Lung (tissue), 12 donors: ENCODE measurements around the gene MARK3. TPM values are rescaled to one million over a fixed set of nuclear protein-coding genes. Genes with fewer than 3 reads are reported as not detected.

Experiments
- ATAC-seq: fragments of 200-7000 bp; cut with Tn5 transposase; one replicate; pipeline ENCODE4 v1.9.1; 2020; ENCODE audit warnings: moderate number of reproducible peaks; ENCODE audit not compliant: insufficient read depth, low FRiP score
- DNase-seq, 3 donors: peaks; one replicate each; pipeline ENCODE4 v3.0.0-alpha.2; 2013 to 2017
- H3K27ac ChIP-seq, 2 donors: one replicate each; pipeline ENCODE4 v1.5.1; 2013; ENCODE audit warnings: mild to moderate bottlenecking in 2 of 2, moderate library complexity in 2 of 2, control low read depth in 1 of 2, inconsistent platforms in 1 of 2, low read depth in 1 of 2, low read length in 1 of 2
- H3K27me3 ChIP-seq, 3 donors: one replicate each; pipeline ENCODE4 v1.5.1; 2013; ENCODE audit warnings: low read length in 2 of 3; ENCODE audit not compliant: control insufficient read depth in 3 of 3, insufficient read depth in 3 of 3
- H3K36me3 ChIP-seq, 4 donors: one replicate each; pipeline ENCODE4 v1.5.1; 2013; ENCODE audit warnings: low read length in 4 of 4, mild to moderate bottlenecking in 1 of 4, moderate library complexity in 1 of 4; ENCODE audit not compliant: control insufficient read depth in 4 of 4, insufficient read depth in 4 of 4
- H3K4me1 ChIP-seq, 5 donors: one replicate each; pipeline ENCODE4 v1.5.1; 2013; ENCODE audit warnings: low read length in 5 of 5, mild to moderate bottlenecking in 2 of 5, moderate library complexity in 1 of 5; ENCODE audit not compliant: control insufficient read depth in 5 of 5, insufficient read depth in 5 of 5
- H3K4me3 ChIP-seq: one replicate; pipeline ENCODE4 v1.5.1; 2013; ENCODE audit warnings: mild to moderate bottlenecking, control low read depth, moderate library complexity
- H3K9ac ChIP-seq, 2 donors: one replicate each; pipeline ENCODE4 v1.5.1; 2013; ENCODE audit warnings: low read length in 2 of 2, control low read depth in 1 of 2; ENCODE audit not compliant: insufficient read depth in 1 of 2
- H3K9me3 ChIP-seq, 4 donors: one replicate each; pipeline ENCODE4 v1.5.1; 2013; ENCODE audit warnings: low read length in 3 of 4, mild to moderate bottlenecking in 1 of 4, moderate library complexity in 1 of 4; ENCODE audit not compliant: control insufficient read depth in 4 of 4, insufficient read depth in 3 of 4
- WGBS, 2 donors: extraction: QIAGEN DNeasy Blood & Tissue Kit; methylation state at CpG; one replicate each; pipeline ENCODE4 v1.1.7; 2013; 5-methylcytosine and 5-hydroxymethylcytosine counted together
- polyA plus RNA-seq, 2 donors: library from polyadenylated mRNA; stranded (reverse); fragments of 200-250 nt; gene quantifications; one replicate each; pipeline ENCODE4 v1.2.1, GENCODE V29; 2013
- total RNA-seq, 2 donors: library from RNA; depleted of rRNA in 1 of 2; stranded (reverse); fragments of >200 nt in 1 of 2; gene quantifications; one replicate each; pipeline ENCODE4 v1.2.1, GENCODE V29; 2014 to 2021
- TF ChIP-seq, protein P1 (sequence below): IDR thresholded peaks from 2 replicates; pipeline ENCODE4 v1.5.1; 2012; ENCODE audit warnings: mild to moderate bottlenecking; ENCODE audit errors: control extremely low read depth, extremely low read depth
- donor health status: control.
- donor health status: control.
- donor health status: Bipolar disorder and iron deficiency.
- donor health status: healthy.
- donor health status: DM: yes; HTN: yes; CAD: no.

The MARK3 gene
- total and polyA plus RNA-seq, 4 donors, result 56.2 to 177 (median 101) TPM

GRCh38 chr14:103384450-103385151 is 614 bp upstream of the MARK3 start:
- Histone ChIP-seq H3K9ac (no peak overlapping the region), H3K36me3 (no peaks in the 10 kb centered on the region), H3K27me3 (peaks cover 0 to 2% (median 0%) of the 10 kb centered on the region in 3 donors), H3K4me3 (peak overlapping the region; percentile 46), H3K9me3 (peaks cover 0 to 2% (median 0%) of the 10 kb centered on the region in 4 donors), H3K4me1 (peaks cover 0 to 22% (median 9%) of the 10 kb centered on the region in 5 donors), H3K27ac (peak overlapping the region; percentile 54 to 100)
- ATAC-seq, result no peak
- 9 to 13% methylated on average over 31 of the region's 31 CpGs for WGBS, 2 donors
- TF ChIP-seq, protein P1, sequence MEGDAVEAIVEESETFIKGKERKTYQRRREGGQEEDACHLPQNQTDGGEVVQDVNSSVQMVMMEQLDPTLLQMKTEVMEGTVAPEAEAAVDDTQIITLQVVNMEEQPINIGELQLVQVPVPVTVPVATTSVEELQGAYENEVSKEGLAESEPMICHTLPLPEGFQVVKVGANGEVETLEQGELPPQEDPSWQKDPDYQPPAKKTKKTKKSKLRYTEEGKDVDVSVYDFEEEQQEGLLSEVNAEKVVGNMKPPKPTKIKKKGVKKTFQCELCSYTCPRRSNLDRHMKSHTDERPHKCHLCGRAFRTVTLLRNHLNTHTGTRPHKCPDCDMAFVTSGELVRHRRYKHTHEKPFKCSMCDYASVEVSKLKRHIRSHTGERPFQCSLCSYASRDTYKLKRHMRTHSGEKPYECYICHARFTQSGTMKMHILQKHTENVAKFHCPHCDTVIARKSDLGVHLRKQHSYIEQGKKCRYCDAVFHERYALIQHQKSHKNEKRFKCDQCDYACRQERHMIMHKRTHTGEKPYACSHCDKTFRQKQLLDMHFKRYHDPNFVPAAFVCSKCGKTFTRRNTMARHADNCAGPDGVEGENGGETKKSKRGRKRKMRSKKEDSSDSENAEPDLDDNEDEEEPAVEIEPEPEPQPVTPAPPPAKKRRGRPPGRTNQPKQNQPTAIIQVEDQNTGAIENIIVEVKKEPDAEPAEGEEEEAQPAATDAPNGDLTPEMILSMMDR, result no peak
- no peak for DNase-seq

- H3K27ac ChIP-seq, result peak overlapping the region; percentile 92 to 100
- H3K9me3 ChIP-seq, result peaks cover 0 to under 1% (median 0%) of the 10 kb centered on the region in 4 donors
- TF ChIP-seq, protein P1, result no peak
- peaks cover 0 to 22% (median 9%) of the 10 kb centered on the region in 5 donors for H3K4me1 ChIP-seq
- ATAC-seq (no peak), DNase-seq (peak; percentile 28 to 50 (median 36))
- H3K4me3 ChIP-seq, result peak overlapping the region; percentile 84
- H3K27me3 ChIP-seq, result peaks cover 0 to 2% (median 0%) of the 10 kb centered on the region in 3 donors
- WGBS, 2 donors, result 0 to 1% methylated on average over 44 of the region's 44 CpGs
- no peaks in the 10 kb centered on the region for H3K36me3 ChIP-seq
- H3K9ac ChIP-seq, result peak overlapping the region; percentile 76 to 87
These were observed 906 bp downstream of the MARK3 start for GRCh38 chr14:103385929-103386712.

- Histone ChIP-seq H3K9me3 (no peaks in the 10 kb centered on the region), H3K36me3 (no peaks in the 10 kb centered on the region), H3K4me3 (peak overlapping the region; percentile 84), H3K27ac (peak overlapping the region; percentile 92 to 100), H3K4me1 (peaks cover 1 to 22% (median 9%) of the 10 kb centered on the region in 5 donors), H3K9ac (peak overlapping the region; percentile 76 to 87), H3K27me3 (peaks cover 0 to 2% (median 0%) of the 10 kb centered on the region in 3 donors)
- WGBS, 2 donors, result 11 to 28% methylated on average over 9 of the region's 9 CpGs
- DNase-seq (peak in 2 of 3 donors; percentile 35 to 53), ATAC-seq (no peak)
- TF ChIP-seq, protein P1, result no peak
These were observed 1.6 kb downstream of the MARK3 start for GRCh38 chr14:103386713-103387329.
